HG02588 (cell line): ENCODE measurements around the gene SLC35G2.
"Not testable (repeated sequence)": the region's sequence is repeated elsewhere in the genome, so short reads cannot be mapped to it uniquely, and the experiment has no call there.

ENCODE experiments used
- ATAC-seq: cut with Tn5 transposase; IDR thresholded peaks from one replicate; pipeline ENCODE4 v1.9.1; 2021; ENCODE audit warnings: mild to moderate bottlenecking, moderate library complexity; ENCODE audit not compliant: unreplicated experiment

SLC35G2 gene

GRCh38 chr3:136818769-136819391, at the start of gene SLC35G2:
Gene SLC35G2 (plus strand): TSS chr3:136819126. CDS start chr3:136854461, 35,335 bp downstream.
- ATAC-seq: no peak

- no peak for ATAC-seq
Observed at GRCh38 chr3:136772709-136773108, 46.2 kb upstream of the SLC35G2 start.

GRCh38 chr3:136778865-136779264, 40.1 kb upstream of the SLC35G2 start:
- ATAC-seq: no peak

GRCh38 chr3:136780741-136781140, 38.2 kb upstream of the SLC35G2 start:
- ATAC-seq: no peak

- ATAC-seq: no peak
Observed at GRCh38 chr3:136783708-136784191, 35.2 kb upstream of the SLC35G2 start.

GRCh38 chr3:136787349-136787748, 31.6 kb upstream of the SLC35G2 start:
- peak; percentile 60 for ATAC-seq

GRCh38 chr3:136788154-136788553, 30.8 kb upstream of the SLC35G2 start:
- ATAC-seq: no peak

GRCh38 chr3:136789976-136790375, 28.9 kb upstream of the SLC35G2 start:
- no peak for ATAC-seq

GRCh38 chr3:136790786-136791185, 28.1 kb upstream of the SLC35G2 start:
- no peak for ATAC-seq

- no peak for ATAC-seq
Observed at GRCh38 chr3:136792556-136793330, 26.2 kb upstream of the SLC35G2 start.

GRCh38 chr3:136801146-136801545, 17.8 kb upstream of the SLC35G2 start:
- not testable (repeated sequence) for ATAC-seq

- ATAC-seq: no peak
Observed at GRCh38 chr3:136802481-136802996, 16.4 kb upstream of the SLC35G2 start.

- no peak for ATAC-seq
Observed at GRCh38 chr3:136804141-136804540, 14.8 kb upstream of the SLC35G2 start.

GRCh38 chr3:136804813-136805212, 14.1 kb upstream of the SLC35G2 start:
- no peak for ATAC-seq

GRCh38 chr3:136805795-136806194, 13.1 kb upstream of the SLC35G2 start:
- no peak for ATAC-seq

GRCh38 chr3:136811701-136812100, 7.2 kb upstream of the SLC35G2 start:
- no peak for ATAC-seq

GRCh38 chr3:136817448-136817847, 1.5 kb upstream of the SLC35G2 start:
- no peak for ATAC-seq

GRCh38 chr3:136818191-136818768, 646 bp upstream of the SLC35G2 start:
- ATAC-seq: no peak

- ATAC-seq: no peak
Observed at GRCh38 chr3:136819392-136819730, 435 bp downstream of the SLC35G2 start.

GRCh38 chr3:136819731-136820679, 1.1 kb downstream of the SLC35G2 start:
- no peak for ATAC-seq

GRCh38 chr3:136831461-136831860, 12.5 kb downstream of the SLC35G2 start:
- ATAC-seq: no peak
